ENCODE data around the gene HECTD2. TPM values are rescaled to one million over a fixed set of nuclear protein-coding genes. Genes with fewer than 3 reads are reported as not detected.

The HECTD2 gene
- total RNA-seq, 4 donors from 2014 or later: 4.2 to 7.1 (median 6.2) TPM

GRCh38 chr10:91409069-91409868 lies 875 bp upstream of the HECTD2 start:
- intact Hi-C loops (cut with DNase I; ENCODE audit: low total_unique reads): no loop called here
- WGBS, 2 donors: 2 to 4% methylated on average over 30 to 31 of the region's 31 CpGs
- no peak for TF ChIP-seq CTCF (IDR thresholded peaks at IDR 0.05)
- peak in 1 of 2 donors; percentile 47 for TF ChIP-seq POLR2A (IDR thresholded peaks at IDR 0.05)
- DNase-seq (ENCODE audit: low spot score in 2 of 2): peak; percentile 81 to 96
- peak overlapping the region; percentile 86 for H3K4me3 ChIP-seq (ENCODE audit: low read depth, poor library complexity, severe bottlenecking)

GRCh38 chr10:91410638-91411371 lies 661 bp downstream of the HECTD2 start:
- WGBS, 2 donors: 1 to 4% methylated on average over 20 to 24 of the region's 26 CpGs

GRCh38 chr10:91411621-91412020 lies 1.5 kb downstream of the HECTD2 start:
- no peak for DNase-seq (ENCODE audit: low spot score in 2 of 2)
- intact Hi-C loops (cut with DNase I; ENCODE audit: low total_unique reads): no loop called here
- TF ChIP-seq POLR2A (IDR thresholded peaks at IDR 0.05): no peak
- no peak for TF ChIP-seq CTCF (IDR thresholded peaks at IDR 0.05)
- 74 to 77% methylated on average over 5 of the region's 5 CpGs for WGBS, 2 donors
- H3K4me3 ChIP-seq (ENCODE audit: low read depth, poor library complexity, severe bottlenecking): no peak overlapping the region

More at GRCh38 chr10:91410638-91411371, 661 bp downstream of the HECTD2 start:
- TF ChIP-seq CTCF (IDR thresholded peaks at IDR 0.05): no peak
- no peak for TF ChIP-seq POLR2A (IDR thresholded peaks at IDR 0.05)
- peak overlapping the region; percentile 86 for H3K4me3 ChIP-seq (ENCODE audit: low read depth, poor library complexity, severe bottlenecking)
- intact Hi-C loops (cut with DNase I; ENCODE audit: low total_unique reads): no loop called here
- peak in 1 of 2 donors; percentile 84 for DNase-seq (ENCODE audit: low spot score in 2 of 2)

GRCh38 chr10:91412354-91413087 lies 2.4 kb downstream of the HECTD2 start:
- DNase-seq (ENCODE audit: low spot score in 2 of 2): no peak
- intact Hi-C loops (cut with DNase I; ENCODE audit: low total_unique reads): no loop called here
- TF ChIP-seq CTCF (IDR thresholded peaks at IDR 0.05): no peak
- TF ChIP-seq POLR2A (IDR thresholded peaks at IDR 0.05): no peak
- WGBS, 2 donors: 80 to 83% methylated on average over 4 of the region's 4 CpGs
- no peak overlapping the region for H3K4me3 ChIP-seq (ENCODE audit: low read depth, poor library complexity, severe bottlenecking)

- intact Hi-C loops (cut with DNase I; ENCODE audit: low total_unique reads): no loop called here
- H3K4me3 ChIP-seq (ENCODE audit: low read depth, poor library complexity, severe bottlenecking): no peak overlapping the region
- no peak for TF ChIP-seq POLR2A (IDR thresholded peaks at IDR 0.05)
- no peak for TF ChIP-seq CTCF (IDR thresholded peaks at IDR 0.05)
- DNase-seq (ENCODE audit: low spot score in 2 of 2): no peak
- 69 to 70% methylated on average over 3 of the region's 3 CpGs for WGBS, 2 donors
These were observed 5.7 kb downstream of the HECTD2 start for GRCh38 chr10:91415816-91416215.

All from lower leg skin (tissue), 4 donors.